ENCODE data around the gene FOXL1. TPM values are rescaled to one million over a fixed set of nuclear protein-coding genes. Genes with fewer than 3 reads are reported as not detected.

The FOXL1 gene
- total RNA-seq, 1 donor from 2014 or later, result 0.07 TPM

- Histone ChIP-seq H3K4me3 (peak overlapping the region; percentile 54), H3K4me2 (peak overlapping the region; percentile 78), H3K79me2 (ENCODE audit: low read depth) (no peaks in the 10 kb centered on the region), H3K9me3 (ENCODE audit: low read depth) (no peaks in the 10 kb centered on the region), H4K20me1 (ENCODE audit: low read depth) (peaks cover 8% of the 10 kb centered on the region), H3K27me3 (peaks cover 97% of the 10 kb centered on the region), H3K27ac (no peak overlapping the region), H3F3A (ENCODE audit: low read depth) (peaks cover 5% of the 10 kb centered on the region), H3K36me3 (no peaks in the 10 kb centered on the region), H2AFZ (replicated peaks) (peak overlapping the region; percentile 75), H3K9ac (no peak overlapping the region), H3K4me1 (peaks cover 8% of the 10 kb centered on the region)
- H3K9me3 Mint-ChIP-seq, result no peaks in the 10 kb centered on the region
- DNase-seq (ENCODE audit: low spot score), result peak; percentile 58
- H3K4me1 Mint-ChIP-seq, result peaks cover 22% of the 10 kb centered on the region
- H3K36me3 Mint-ChIP-seq, result no peaks in the 10 kb centered on the region
- peak overlapping the region; percentile 78 for H3K4me3 Mint-ChIP-seq
- H3K27me3 Mint-ChIP-seq (ENCODE audit: insufficient read depth, low read depth), result peaks cover 76% of the 10 kb centered on the region
- H3K27ac Mint-ChIP-seq, result no peak overlapping the region
- TF ChIP-seq EZH2phosphoT487 (IDR thresholded peaks at IDR 0.05) (peak; percentile 91), CTCF (IDR thresholded peaks at IDR 0.05) (no peak), EZH2 (IDR thresholded peaks at IDR 0.05) (peak; percentile 92)
Observed at GRCh38 chr16:86578611-86579267, 390 bp downstream of the FOXL1 start.

- H3K4me1 ChIP-seq, result peaks cover 8% of the 10 kb centered on the region
- TF ChIP-seq CTCF (IDR thresholded peaks at IDR 0.05) (no peak), EZH2phosphoT487 (IDR thresholded peaks at IDR 0.05) (peak; percentile 73), EZH2 (IDR thresholded peaks at IDR 0.05) (peak; percentile 92)
- peak overlapping the region; percentile 75 for H2AFZ ChIP-seq (replicated peaks)
- H3K4me3 ChIP-seq, result peak overlapping the region; percentile 54
- Mint-ChIP-seq H3K4me1 (peaks cover 22% of the 10 kb centered on the region), H3K27ac (no peak overlapping the region), H3K36me3 (no peaks in the 10 kb centered on the region), H3K9me3 (no peaks in the 10 kb centered on the region), H3K27me3 (ENCODE audit: insufficient read depth, low read depth) (peaks cover 69% of the 10 kb centered on the region), H3K4me3 (peak overlapping the region; percentile 81)
- no peak overlapping the region for H3K9ac ChIP-seq
- H3K4me2 ChIP-seq, result peak overlapping the region; percentile 78
- H3K27ac ChIP-seq, result no peak overlapping the region
- H3K27me3 ChIP-seq, result peaks cover 96% of the 10 kb centered on the region
- peak; percentile 53 for DNase-seq (ENCODE audit: low spot score)
- peaks cover 8% of the 10 kb centered on the region for H4K20me1 ChIP-seq (ENCODE audit: low read depth)
- peaks cover 5% of the 10 kb centered on the region for H3F3A ChIP-seq (ENCODE audit: low read depth)
- no peaks in the 10 kb centered on the region for H3K36me3 ChIP-seq
- no peaks in the 10 kb centered on the region for H3K9me3 ChIP-seq (ENCODE audit: low read depth)
- no peaks in the 10 kb centered on the region for H3K79me2 ChIP-seq (ENCODE audit: low read depth)
Observed at GRCh38 chr16:86579268-86580062, 1.1 kb downstream of the FOXL1 start.

GRCh38 chr16:86580063-86580790 is 1.9 kb downstream of the FOXL1 start:
- Histone ChIP-seq H3K79me2 (ENCODE audit: low read depth) (no peaks in the 10 kb centered on the region), H4K20me1 (ENCODE audit: low read depth) (peaks cover 8% of the 10 kb centered on the region)

More at GRCh38 chr16:86580063-86580790, 1.9 kb downstream of the FOXL1 start:
- H2AFZ ChIP-seq (replicated peaks), result no peak overlapping the region
- H3K4me3 Mint-ChIP-seq, result peak overlapping the region; percentile 81
- peaks cover 8% of the 10 kb centered on the region for H3K4me1 ChIP-seq
- no peaks in the 10 kb centered on the region for H3K36me3 ChIP-seq
- no peak for TF ChIP-seq EZH2 (IDR thresholded peaks at IDR 0.05)
- TF ChIP-seq CTCF (IDR thresholded peaks at IDR 0.05), result no peak
- no peak for TF ChIP-seq EZH2phosphoT487 (IDR thresholded peaks at IDR 0.05)
- no peak overlapping the region for H3K27ac ChIP-seq
- peaks cover 5% of the 10 kb centered on the region for H3F3A ChIP-seq (ENCODE audit: low read depth)
- H3K9me3 Mint-ChIP-seq, result no peaks in the 10 kb centered on the region
- DNase-seq (ENCODE audit: low spot score), result no peak
- no peaks in the 10 kb centered on the region for H3K36me3 Mint-ChIP-seq
- no peaks in the 10 kb centered on the region for H3K9me3 ChIP-seq (ENCODE audit: low read depth)
- no peak overlapping the region for H3K27ac Mint-ChIP-seq
- H3K4me1 Mint-ChIP-seq, result peaks cover 21% of the 10 kb centered on the region
- H3K4me3 ChIP-seq, result no peak overlapping the region
- peaks cover 89% of the 10 kb centered on the region for H3K27me3 ChIP-seq
- peaks cover 63% of the 10 kb centered on the region for H3K27me3 Mint-ChIP-seq (ENCODE audit: insufficient read depth, low read depth)
- peak overlapping the region; percentile 78 for H3K4me2 ChIP-seq
- no peak overlapping the region for H3K9ac ChIP-seq

Measured in neural progenitor cell (in vitro differentiated cells).